K562 (cell line): ENCODE results near the gene GNAL. TPM values are rescaled to one million over a fixed set of nuclear protein-coding genes. Genes with fewer than 3 reads are reported as not detected.

Experiments
- BCL6 ChIP-seq: fragments of 250-450 bp; sonication (Bioruptor Pico); IDR thresholded peaks from 2 replicates; pipeline ENCODE4 v1.4.0; 2020
- CBFB ChIP-seq: sonication (generic); formaldehyde crosslinking; IDR thresholded peaks from 2 replicates; pipeline ENCODE4 v1.4.0; 2020; ENCODE audit warnings: mild to moderate bottlenecking, missing genetic modification reagents
- CHD4 ChIP-seq: fragments of 200-600 bp; sonication (generic); IDR thresholded peaks from 3 replicates; pipeline ENCODE4 v1.6.1; 2012; ENCODE audit warnings: low read depth, mild to moderate bottlenecking, mixed read lengths, low read length, inconsistent platforms; ENCODE audit not compliant: insufficient read depth, insufficient replicate concordance, poor library complexity, severe bottlenecking
- EWSR1 ChIP-seq: fragments of 450-650 bp; IDR thresholded peaks from 2 replicates; pipeline ENCODE4 v1.6.1; 2018; ENCODE audit warnings: borderline replicate concordance, mild to moderate bottlenecking, low read depth, moderate library complexity; ENCODE audit not compliant: partially characterized antibody
- GATAD2B ChIP-seq: fragments of 450-650 bp; IDR thresholded peaks from 2 replicates; pipeline ENCODE4 v1.6.1; 2017; ENCODE audit warnings: mild to moderate bottlenecking, borderline replicate concordance
- ILK ChIP-seq: fragments of 450-650 bp; IDR thresholded peaks from 2 replicates; pipeline ENCODE4 v1.6.1; 2016; ENCODE audit warnings: missing genetic modification characterization, low read depth, mild to moderate bottlenecking, missing compliant biosample characterization, moderate library complexity, borderline replicate concordance
- LARP7 ChIP-seq: fragments of 450-650 bp; IDR thresholded peaks from 2 replicates; pipeline ENCODE4 v1.6.1; 2016
- MED1 ChIP-seq: sonication (generic); formaldehyde crosslinking; IDR thresholded peaks from 2 replicates; pipeline ENCODE4 v1.8.1; 2023; ENCODE audit warnings: missing genetic modification reagents, borderline replicate concordance
- NFRKB ChIP-seq: fragments of 450-650 bp; IDR thresholded peaks from 2 replicates; pipeline ENCODE4 v1.6.1; 2016; ENCODE audit warnings: low read depth
- RBM25 ChIP-seq: fragments of 200-400 bp; formaldehyde crosslinking; IDR thresholded peaks from 2 replicates; pipeline ENCODE4 v1.6.1; 2018; ENCODE audit warnings: low read length, low read depth, moderate library complexity; ENCODE audit not compliant: severe bottlenecking
- SIRT6 ChIP-seq: IDR thresholded peaks from one replicate; pipeline ENCODE4 v1.6.1; 2012; ENCODE audit warnings: low read depth, mild to moderate bottlenecking, control low read depth, inconsistent platforms, low read length, moderate library complexity
- SMARCA4 ChIP-seq: fragments of 450-650 bp; IDR thresholded peaks from 2 replicates; pipeline ENCODE4 v1.6.1; 2016
- SRSF3 ChIP-seq: fragments of 200-400 bp; formaldehyde crosslinking; IDR thresholded peaks from 2 replicates; pipeline ENCODE4 v1.6.1; 2016; ENCODE audit warnings: mild to moderate bottlenecking, low read length, moderate library complexity; ENCODE audit not compliant: insufficient read depth
- XRCC5 ChIP-seq: fragments of 200-400 bp; formaldehyde crosslinking; IDR thresholded peaks from 2 replicates; pipeline ENCODE4 v1.6.1; 2017; ENCODE audit warnings: low read depth, mild to moderate bottlenecking, low read length
- ZC3H8 ChIP-seq: fragments of 450-650 bp; IDR thresholded peaks from 2 replicates; pipeline ENCODE4 v1.6.1; 2017
- ZKSCAN3 ChIP-seq: fragments of 250-450 bp; sonication (Bioruptor Pico); IDR thresholded peaks from 2 replicates; pipeline ENCODE4 v1.4.0; 2020
- ZNF217 ChIP-seq: sonication (generic); formaldehyde crosslinking; IDR thresholded peaks from 2 replicates; pipeline ENCODE4 v1.8.0; 2022; ENCODE audit warnings: mild to moderate bottlenecking, missing genetic modification reagents
- ZNF232 ChIP-seq: sonication (generic); formaldehyde crosslinking; IDR thresholded peaks from 2 replicates; pipeline ENCODE4 v1.8.0; 2022; ENCODE audit warnings: mild to moderate bottlenecking, missing genetic modification reagents
- ZNF263 ChIP-seq: sonication (generic); formaldehyde crosslinking; IDR thresholded peaks from 2 replicates; pipeline ENCODE4 v1.8.0; 2022; ENCODE audit warnings: mild to moderate bottlenecking, missing genetic modification reagents, borderline replicate concordance
- ZNF3 ChIP-seq: fragments of 250-450 bp; sonication (Bioruptor Pico); IDR thresholded peaks from 2 replicates; pipeline ENCODE4 v1.5.0; 2021; ENCODE audit warnings: mild to moderate bottlenecking, moderate library complexity
- ZNF695 ChIP-seq: fragments of 450-650 bp; formaldehyde crosslinking; IDR thresholded peaks from 2 replicates; pipeline ENCODE4 v1.4.0; 2020; ENCODE audit warnings: mild to moderate bottlenecking, moderate library complexity
- ZNF699 ChIP-seq: fragments of 250-450 bp; sonication (Bioruptor Pico); IDR thresholded peaks from 2 replicates; pipeline ENCODE4 v1.8.0; 2021; ENCODE audit warnings: mild to moderate bottlenecking, moderate library complexity; ENCODE audit not compliant: insufficient replicate concordance
- polyA plus RNA-seq, 8 experiments: library from polyadenylated mRNA; depleted of rRNA in 4 of 8; stranded (reverse) in 5 of 8; unstranded in 3 of 8; fragments of >200 nt; fragmentation: Nextera tagmentation in 2 of 8; fragmentation: Illumina TruSeq in 1 of 8; extraction: Ambion mirVana in 2 of 8; extraction: Trizol in 1 of 8; gene quantifications; 2 replicates each; pipeline versions ENCODE4 v1.2.1 to v1.2.3, GENCODE V29; 2011 to 2014; ENCODE audit warnings: inconsistent platforms in 1 of 8, missing spikeins in 1 of 8
- total RNA-seq, 7 experiments: library from RNA; depleted of rRNA in 6 of 7; stranded (reverse); fragments of >200 nt in 6 of 7; fragmentation: Illumina TruSeq in 2 of 7; extraction: Trizol in 2 of 7; gene quantifications; 2 replicates each; pipeline versions ENCODE4 v1.2.1 to v1.2.3, GENCODE V29; 2011 to 2021; ENCODE audit warnings: low replicate concordance in 1 of 7
- TF ChIP-seq, protein P1 (sequence below): fragments of 250-450 bp; sonication (Bioruptor Pico); IDR thresholded peaks from 2 replicates; pipeline ENCODE4 v1.8.0; 2022; ENCODE audit warnings: moderate library complexity, mild to moderate bottlenecking, inconsistent platforms
- TF ChIP-seq, protein P2 (sequence below): fragments of 250-450 bp; sonication (Bioruptor Pico); IDR thresholded peaks from 2 replicates; pipeline ENCODE4 v1.8.0; 2021; ENCODE audit warnings: moderate library complexity, mild to moderate bottlenecking, inconsistent platforms
- TF ChIP-seq, protein P3 (sequence below): fragments of 450-650 bp; IDR thresholded peaks from 2 replicates; pipeline ENCODE4 v1.6.1; 2016; ENCODE audit warnings: antibody characterized with exemption
- TF ChIP-seq, protein P4 (sequence below): conservative IDR thresholded peaks from 2 replicates; pipeline ENCODE4 v1.6.1; 2011; ENCODE audit warnings: low read depth, mild to moderate bottlenecking, low read length; ENCODE audit not compliant: control insufficient read depth

Gene GNAL
- total and polyA plus RNA-seq, 9 of the 15 experiments (the other 6 are each of a cell fraction or from before 2014, with no cell fraction given): under 0.01 to 0.10 (median 0.01) TPM; not detected in 5

DNA sequence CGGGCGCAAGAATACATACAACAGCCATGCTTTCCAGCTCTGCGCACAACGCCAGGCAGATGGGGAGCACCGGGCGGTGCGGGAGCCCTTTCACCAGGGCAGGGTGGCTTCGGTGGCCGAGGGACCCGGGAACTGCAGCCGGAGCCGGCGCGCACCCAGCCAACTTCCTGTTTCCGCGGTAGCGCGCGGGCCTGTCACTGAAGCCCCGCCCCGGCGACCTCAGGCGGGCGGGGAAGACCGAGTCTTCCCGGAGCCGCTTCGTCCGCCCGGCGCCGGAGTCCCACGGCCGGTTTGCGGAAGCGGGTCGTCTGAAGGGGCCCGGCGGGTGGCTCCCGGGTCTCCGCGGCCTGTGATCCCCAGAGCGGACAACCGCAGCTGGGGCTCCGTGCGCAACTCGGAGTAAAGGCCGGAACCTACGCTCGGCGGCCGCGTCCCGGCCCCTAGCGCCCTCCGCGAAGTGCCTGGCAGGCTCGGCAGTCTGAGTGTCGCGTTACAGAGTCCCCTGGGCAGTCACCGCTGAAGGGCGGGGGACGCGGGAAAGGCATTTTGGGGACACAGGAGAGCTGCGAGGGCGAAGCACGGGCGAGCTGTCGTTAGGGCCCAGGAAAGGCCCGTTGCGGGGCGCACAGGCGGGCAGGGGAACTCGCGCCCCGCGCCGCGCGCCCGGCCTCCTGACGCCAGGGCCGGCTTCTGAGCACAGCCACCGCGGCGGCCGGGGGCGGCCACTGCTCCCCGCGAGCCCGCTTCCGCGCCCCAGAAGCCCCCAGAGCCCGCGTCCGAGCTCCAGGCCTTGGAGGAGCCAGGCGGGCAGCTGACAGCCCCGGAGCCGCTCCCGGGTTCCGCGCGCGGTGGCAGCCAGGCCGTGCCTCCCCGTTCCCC is 219.4 kb downstream of the GNAL start, which contains the start of gene MPPE1 (continued):
- no peak for TF ChIP-seq RBM25
- TF ChIP-seq ZNF232 (CRISPR knock-in tag): no peak
- no peak for TF ChIP-seq ZC3H8
- TF ChIP-seq SIRT6: no peak
- no peak for TF ChIP-seq SMARCA4
- TF ChIP-seq, protein P1, sequence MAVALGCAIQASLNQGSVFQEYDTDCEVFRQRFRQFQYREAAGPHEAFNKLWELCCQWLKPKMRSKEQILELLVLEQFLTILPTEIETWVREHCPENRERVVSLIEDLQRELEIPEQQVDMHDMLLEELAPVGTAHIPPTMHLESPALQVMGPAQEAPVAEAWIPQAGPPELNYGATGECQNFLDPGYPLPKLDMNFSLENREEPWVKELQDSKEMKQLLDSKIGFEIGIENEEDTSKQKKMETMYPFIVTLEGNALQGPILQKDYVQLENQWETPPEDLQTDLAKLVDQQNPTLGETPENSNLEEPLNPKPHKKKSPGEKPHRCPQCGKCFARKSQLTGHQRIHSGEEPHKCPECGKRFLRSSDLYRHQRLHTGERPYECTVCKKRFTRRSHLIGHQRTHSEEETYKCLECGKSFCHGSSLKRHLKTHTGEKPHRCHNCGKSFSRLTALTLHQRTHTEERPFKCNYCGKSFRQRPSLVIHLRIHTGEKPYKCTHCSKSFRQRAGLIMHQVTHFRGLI (CRISPR knock-in tag): no peak
- no peak for TF ChIP-seq EWSR1
- TF ChIP-seq XRCC5: no peak; the same call in 1 of the 2 replicates
- TF ChIP-seq NFRKB: peak; percentile 40; the same call in 1 of the 2 replicates
- TF ChIP-seq, protein P2, sequence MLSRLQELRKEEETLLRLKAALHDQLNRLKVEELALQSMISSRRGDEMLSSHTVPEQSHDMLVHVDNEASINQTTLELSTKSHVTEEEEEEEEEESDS (CRISPR knock-in tag): no peak
- TF ChIP-seq ZNF217 (CRISPR knock-in tag): no peak
- TF ChIP-seq, protein P3, sequence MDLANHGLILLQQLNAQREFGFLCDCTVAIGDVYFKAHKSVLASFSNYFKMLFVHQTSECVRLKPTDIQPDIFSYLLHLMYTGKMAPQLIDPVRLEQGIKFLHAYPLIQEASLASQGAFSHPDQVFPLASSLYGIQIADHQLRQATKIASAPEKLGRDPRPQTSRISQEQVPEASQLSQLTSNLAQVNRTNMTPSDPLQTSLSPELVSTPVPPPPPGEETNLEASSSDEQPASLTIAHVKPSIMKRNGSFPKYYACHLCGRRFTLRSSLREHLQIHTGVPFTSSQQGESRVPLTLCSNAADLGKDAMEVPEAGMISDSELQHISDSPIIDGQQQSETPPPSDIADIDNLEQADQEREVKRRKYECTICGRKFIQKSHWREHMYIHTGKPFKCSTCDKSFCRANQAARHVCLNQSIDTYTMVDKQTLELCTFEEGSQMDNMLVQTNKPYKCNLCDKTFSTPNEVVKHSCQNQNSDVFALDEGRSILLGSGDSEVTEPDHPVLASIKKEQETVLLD: 0 out of 2 replicates have a peak, but pooled peaks have one; percentile 48
- TF ChIP-seq ZNF699 (CRISPR knock-in tag): no peak
- TF ChIP-seq SRSF3: no peak
- no peak for TF ChIP-seq BCL6 (CRISPR knock-in tag)
- no peak for TF ChIP-seq ZNF3
- no peak for TF ChIP-seq CHD4
- TF ChIP-seq, protein P4, sequence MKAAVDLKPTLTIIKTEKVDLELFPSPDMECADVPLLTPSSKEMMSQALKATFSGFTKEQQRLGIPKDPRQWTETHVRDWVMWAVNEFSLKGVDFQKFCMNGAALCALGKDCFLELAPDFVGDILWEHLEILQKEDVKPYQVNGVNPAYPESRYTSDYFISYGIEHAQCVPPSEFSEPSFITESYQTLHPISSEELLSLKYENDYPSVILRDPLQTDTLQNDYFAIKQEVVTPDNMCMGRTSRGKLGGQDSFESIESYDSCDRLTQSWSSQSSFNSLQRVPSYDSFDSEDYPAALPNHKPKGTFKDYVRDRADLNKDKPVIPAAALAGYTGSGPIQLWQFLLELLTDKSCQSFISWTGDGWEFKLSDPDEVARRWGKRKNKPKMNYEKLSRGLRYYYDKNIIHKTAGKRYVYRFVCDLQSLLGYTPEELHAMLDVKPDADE: no peak
- TF ChIP-seq ZNF263: peak; percentile 96
- TF ChIP-seq LARP7: no peak
- TF ChIP-seq ILK (tag): no peak
- no peak for TF ChIP-seq ZKSCAN3 (CRISPR knock-in tag)
- TF ChIP-seq ZNF695: no peak
- TF ChIP-seq MED1 (CRISPR knock-in tag): no peak
- TF ChIP-seq CBFB (CRISPR knock-in tag): no peak
- TF ChIP-seq GATAD2B: peak; percentile 29; the same call in 1 of the 2 replicates
